SKM-1 treated with dmso at 0.1 percent for 144 hours (cell line): ENCODE data around the gene MRPS12.
"Not testable (repeated sequence)": the region's sequence is repeated elsewhere in the genome, so short reads cannot be mapped to it uniquely, and the experiment has no call there.

ENCODE experiments used
- DNase-seq: peaks from one replicate; lab custom pipeline; 2025; ENCODE audit not compliant: unreplicated experiment; lab: John Stamatoyannopoulos, UW

Gene MRPS12

GRCh38 chr19:38932425-38933179 is 1.9 kb downstream of the MRPS12 start:
- peak; percentile 43 for DNase-seq

DNA sequence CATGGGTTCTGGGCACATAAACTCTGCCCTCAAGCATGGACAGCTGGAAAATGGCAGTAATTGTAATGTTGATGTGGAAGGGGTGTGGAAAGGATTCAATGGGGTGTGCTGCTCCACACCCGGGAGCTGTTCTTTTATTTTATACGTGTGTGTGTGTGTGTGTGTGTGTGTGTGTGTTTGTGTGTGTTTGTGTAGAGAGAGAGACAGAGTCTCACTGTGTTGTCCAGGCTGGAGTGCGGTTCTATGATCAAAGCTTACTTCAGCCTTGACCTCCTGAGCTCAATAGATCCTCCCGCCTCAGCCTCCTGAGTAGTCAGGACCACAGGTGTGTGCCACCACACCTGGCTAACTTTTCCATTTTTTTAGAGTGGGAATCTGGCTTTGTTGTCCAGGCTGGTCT is 2.8 kb downstream of the MRPS12 start:
- DNase-seq: no peak

GRCh38 chr19:38939957-38940356 is 9.2 kb downstream of the MRPS12 start:
- no peak for DNase-seq

- DNase-seq: not testable (repeated sequence)
These were observed 10.7 kb downstream of the MRPS12 start for GRCh38 chr19:38941466-38941865.

- DNase-seq: no peak
These were observed 11.2 kb downstream of the MRPS12 start for GRCh38 chr19:38941979-38942378.

DNA sequence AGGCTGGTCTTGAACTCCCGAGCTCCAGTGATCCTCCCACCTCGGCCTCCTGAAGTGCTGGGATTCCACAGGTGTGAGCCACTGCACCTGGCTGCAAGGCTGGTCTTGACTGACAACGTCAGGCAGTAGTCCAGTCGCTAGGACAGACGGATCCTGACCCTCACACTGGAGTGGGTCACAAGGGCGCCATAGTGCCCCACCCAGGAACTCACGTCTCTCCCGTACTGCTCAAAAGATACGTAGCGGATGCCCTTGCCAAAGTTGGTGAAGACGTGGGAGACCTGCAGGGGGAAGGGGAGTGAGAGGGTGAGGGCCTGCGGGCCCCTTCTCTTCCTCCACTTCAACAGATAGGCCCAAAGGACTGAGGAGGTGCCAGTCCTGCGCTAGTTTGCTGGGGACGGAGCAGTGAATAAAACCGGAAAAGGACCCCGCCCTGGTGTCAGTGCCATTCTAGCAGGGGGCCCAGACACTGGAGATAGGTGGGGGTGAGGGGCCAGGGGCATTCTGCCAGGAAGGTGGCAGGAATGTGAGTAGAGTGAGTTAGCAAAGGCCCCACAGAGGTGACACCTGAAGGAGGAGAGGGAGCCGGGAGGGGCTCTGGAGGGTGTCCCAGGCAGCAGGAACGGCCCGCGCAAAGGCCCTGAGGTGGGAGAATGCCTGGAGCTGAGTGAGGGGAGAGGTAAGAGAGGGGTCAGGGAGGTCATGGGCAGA is 11.9 kb downstream of the MRPS12 start:
- no peak for DNase-seq

- DNase-seq: no peak
These were observed 14.3 kb downstream of the MRPS12 start for GRCh38 chr19:38944981-38945506.

DNA sequence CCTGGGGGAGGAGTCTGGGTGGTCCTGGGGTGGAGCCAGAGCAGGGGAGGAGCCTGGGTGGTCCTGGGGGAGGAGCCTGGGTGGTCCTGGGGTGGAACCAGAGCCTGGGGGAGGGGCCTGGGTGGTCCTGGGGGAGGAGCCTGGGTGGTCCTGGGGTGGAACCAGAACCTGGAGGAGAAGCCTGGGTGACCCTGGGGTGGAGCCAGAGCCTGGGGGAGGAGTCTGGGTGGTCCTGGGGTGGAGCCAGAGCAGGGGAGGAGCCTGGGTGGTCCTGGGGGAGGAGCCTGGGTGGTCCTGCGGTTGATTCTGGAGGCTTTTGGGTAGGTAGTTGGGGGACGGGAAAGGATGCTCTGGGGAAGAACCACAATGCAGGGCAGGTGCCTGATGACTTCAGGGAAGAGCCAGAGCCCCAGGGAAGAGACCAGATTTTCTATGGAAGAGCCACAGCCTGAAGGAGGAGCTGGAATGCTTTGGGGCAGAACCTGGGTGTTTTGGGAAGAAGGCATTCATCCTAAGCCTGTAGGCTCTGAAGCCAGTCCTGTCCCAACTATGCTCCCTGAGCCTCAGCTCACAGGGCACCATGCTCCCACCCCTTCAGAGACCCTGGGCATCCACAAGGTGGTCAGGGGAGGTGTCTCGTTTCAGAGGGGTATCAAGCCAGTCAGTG is 15.0 kb downstream of the MRPS12 start:
- no peak for DNase-seq

- DNase-seq: no peak
These were observed 15.7 kb downstream of the MRPS12 start for GRCh38 chr19:38946229-38947010.

- DNase-seq: no peak
These were observed 19.0 kb downstream of the MRPS12 start for GRCh38 chr19:38949580-38950367.

GRCh38 chr19:38951187-38951586 is 20.4 kb downstream of the MRPS12 start:
- no peak for DNase-seq

DNA sequence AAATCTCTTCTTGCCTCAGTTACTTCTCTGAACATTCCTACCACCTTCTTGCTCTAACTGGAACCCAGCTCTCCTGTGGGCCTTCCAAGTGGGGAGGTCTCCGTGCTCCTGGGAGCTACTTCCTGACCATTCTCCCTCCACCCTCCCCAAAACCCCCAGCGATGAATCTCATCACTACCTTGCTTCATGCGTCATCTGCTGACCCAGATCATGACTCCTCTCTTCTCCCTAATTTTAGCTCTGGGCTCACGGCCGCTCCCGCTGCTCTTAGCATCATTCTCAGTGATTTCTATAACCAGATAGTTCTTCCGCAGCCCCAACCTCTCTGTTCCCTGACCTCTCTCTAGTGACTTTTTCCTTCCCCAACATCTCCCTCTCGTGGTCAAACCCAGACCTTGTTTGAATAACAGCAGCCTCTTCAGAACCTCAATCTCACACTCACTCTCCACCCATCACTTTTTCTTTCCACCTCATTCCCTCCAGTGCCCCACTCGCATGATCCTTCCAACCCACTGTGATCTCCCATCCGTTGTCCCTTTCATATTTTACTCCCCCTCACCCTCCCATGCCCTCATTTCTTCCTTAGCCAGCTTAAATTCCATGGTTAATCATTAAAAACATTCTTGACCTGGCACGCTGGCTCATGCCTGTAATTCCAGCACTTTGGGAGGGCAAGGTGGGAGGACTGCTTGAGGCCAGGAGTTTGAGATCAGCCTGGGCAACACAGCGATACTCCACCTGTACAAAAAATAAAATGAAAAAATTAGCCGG is 21.8 kb downstream of the MRPS12 start:
- DNase-seq: peak; percentile 29

DNA sequence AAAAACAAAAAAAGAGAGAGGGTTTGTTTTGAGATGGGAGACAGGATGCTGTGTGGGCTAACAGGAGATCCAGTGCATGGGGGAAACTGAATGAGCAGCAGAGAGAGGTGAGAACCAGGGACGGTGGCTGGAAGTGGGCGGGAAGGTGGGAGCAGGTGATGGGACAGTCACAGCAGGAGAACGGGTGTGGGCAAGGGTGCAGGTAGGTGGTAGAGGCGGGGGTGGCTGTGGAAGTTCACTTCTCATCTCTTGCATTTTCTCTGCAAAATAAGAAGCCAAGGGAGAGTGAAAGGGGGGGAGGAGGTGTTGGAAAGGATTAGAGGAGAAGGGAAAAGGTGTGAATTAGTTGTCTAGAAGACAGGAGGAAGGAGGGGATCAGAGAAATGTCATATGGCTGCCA is 22.9 kb downstream of the MRPS12 start:
- no peak for DNase-seq

DNA sequence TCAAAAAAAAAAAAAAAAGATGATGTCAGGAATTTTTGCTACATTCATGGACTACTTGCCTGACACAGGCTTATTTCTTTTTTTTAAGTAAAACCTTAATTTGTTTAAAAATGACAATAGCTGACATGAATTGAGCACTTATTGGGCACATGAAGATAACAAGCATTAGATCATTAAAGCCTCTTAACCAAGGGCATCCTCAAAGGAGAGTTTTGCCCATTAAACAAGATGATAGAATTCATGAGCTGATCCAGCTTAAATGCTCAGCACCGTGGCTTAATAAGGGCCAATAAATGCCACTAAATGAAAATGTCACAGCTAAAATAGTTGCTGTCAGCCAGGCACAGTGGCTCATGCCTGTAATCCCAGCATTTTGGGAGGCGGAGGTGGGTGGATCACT is 25.5 kb downstream of the MRPS12 start:
- DNase-seq: no peak

GRCh38 chr19:38958301-38958700 is 27.6 kb downstream of the MRPS12 start:
- no peak for DNase-seq

GRCh38 chr19:38959618-38960017 is 28.9 kb downstream of the MRPS12 start:
- DNase-seq: no peak

DNA sequence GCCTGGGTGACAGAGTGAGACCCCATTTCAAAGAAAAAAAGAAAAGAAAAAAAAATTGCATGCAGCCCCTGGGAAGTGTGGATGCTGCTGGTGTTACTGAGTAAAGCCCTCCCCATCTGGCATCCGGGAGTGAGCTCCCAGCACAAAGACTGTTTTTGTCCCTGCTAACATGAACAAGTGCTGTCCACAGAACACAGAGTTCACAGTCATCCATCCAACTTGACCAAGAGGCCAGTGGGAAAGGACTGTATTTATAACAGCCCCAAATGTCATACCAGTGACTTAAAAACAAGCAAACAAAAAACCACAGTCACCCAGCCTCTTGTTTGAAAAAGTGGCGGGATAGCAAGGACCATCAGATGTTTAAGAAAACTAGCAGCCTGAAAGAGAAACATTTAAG is 34.0 kb downstream of the MRPS12 start:
- no peak for DNase-seq

GRCh38 chr19:38966149-38966548 is 35.4 kb downstream of the MRPS12 start:
- not testable (repeated sequence) for DNase-seq
